Cardiac fibroblast (primary cell): ENCODE results near the gene AHI1.

Source experiments
- DNase-seq, 2 donors: peaks; one replicate each; pipeline versions ENCODE4 v3.0.0 to v3.0.0-alpha.2; 2010; ENCODE audit warnings: low read depth in 2 of 2
- H3K4me3 ChIP-seq, 2 donors: replicated peaks in 1 of 2; 1 replicate in 1 of 2; 2 replicates in 1 of 2; pipeline ENCODE4 v1.5.1; 2011; ENCODE audit warnings: low read depth in 2 of 2, low read length in 2 of 2, mild to moderate bottlenecking in 2 of 2, moderate library complexity in 1 of 2
- CTCF ChIP-seq: IDR thresholded peaks from one replicate; pipeline ENCODE4 v1.5.1; 2011; ENCODE audit warnings: low read depth, mild to moderate bottlenecking, low read length, inconsistent platforms

The AHI1 gene

GRCh38 chr6:135506270-135506997 is 8.9 kb upstream of the AHI1 start:
- peak; percentile 39 for TF ChIP-seq CTCF
- peak; percentile 78 to 81 for DNase-seq
- no peak overlapping the region for H3K4me3 ChIP-seq

GRCh38 chr6:135505648-135506047 is 8.1 kb upstream of the AHI1 start:
- TF ChIP-seq CTCF = no peak
- no peak for DNase-seq
- H3K4me3 ChIP-seq = no peak overlapping the region

- DNase-seq = no peak
- no peak for TF ChIP-seq CTCF
- H3K4me3 ChIP-seq = no peak overlapping the region
Measured at GRCh38 chr6:135505222-135505621, 7.7 kb upstream of the AHI1 start.

GRCh38 chr6:135504734-135505133 is 7.2 kb upstream of the AHI1 start:
- DNase-seq = no peak
- no peak for TF ChIP-seq CTCF
- no peak overlapping the region for H3K4me3 ChIP-seq

GRCh38 chr6:135503703-135504475 is 6.3 kb upstream of the AHI1 start:
- TF ChIP-seq CTCF = no peak
- DNase-seq = peak in 1 of 2 donors; percentile 19
- no peak overlapping the region for H3K4me3 ChIP-seq

GRCh38 chr6:135499441-135500340 is 2.2 kb upstream of the AHI1 start:
- no peak for TF ChIP-seq CTCF
- no peak for DNase-seq
- H3K4me3 ChIP-seq = no peak overlapping the region
